ENCODE results near the gene SUMO3. TPM values are rescaled to one million over a fixed set of nuclear protein-coding genes. Genes with fewer than 3 reads are reported as not detected.

The SUMO3 gene
- total and polyA plus RNA-seq, 10 of the 15 experiments (the other 5 are each of a cell fraction or from before 2014, with no cell fraction given): 14.3 to 164 (median 89.9) TPM

- peak overlapping the region; percentile 71 for H3K27ac ChIP-seq (ENCODE audit: control insufficient read depth, insufficient read depth)
- intact Hi-C loops (cut with micrococcal nuclease; ENCODE audit: unreplicated experiment): loop anchor here (5.0 to 10.0 kb wide), 3 partner anchors 71 to 334 kb away; partner anchors contain the start of gene PTTG1IP
- 2% methylated on average over 17 of the region's 17 CpGs for WGBS (ENCODE audit: insufficient coverage, insufficient replicate concordance, low lambda C conversion rate, missing lambda C conversion rate)
- RAD21 ChIA-PET (ENCODE audit: unreplicated experiment): interaction anchor here (0.8 to 4.0 kb wide), 15 partner anchors 8 to 336 kb away, joined by 3 to 35 read pairs (median 5); partner anchors contain the start of genes PTTG1IP and SLX9
- no peak for DNase-seq (ENCODE audit: low read depth, low spot score)
- no peaks in the 10 kb centered on the region for H4K20me1 ChIP-seq (ENCODE audit: control insufficient read depth, insufficient read depth)
- peak; percentile 77 for ATAC-seq
- H2AFZ ChIP-seq (ENCODE audit: control insufficient read depth, low read depth, low read length): peak overlapping the region; percentile 89
- in situ Hi-C loops (cut with MboI): no loop called here
- SMC1A ChIA-PET (ENCODE audit: uncharacterized antibody, unreplicated experiment): interaction anchor here (0.8 to 4.8 kb wide), 14 partner anchors 12 to 330 kb away, joined by 3 to 33 read pairs (median 4); partner anchors contain the start of gene PTTG1IP
- peak overlapping the region; percentile 72 for H3K4me3 ChIP-seq
- H3K4me1 ChIP-seq (ENCODE audit: control insufficient read depth, insufficient read depth, low read length): peaks cover 12% of the 10 kb centered on the region
- peaks cover 0 to 12% of the 10 kb centered on the region in 2 experiments for H3K36me3 ChIP-seq (ENCODE audit: control insufficient read depth in 2 of 2, insufficient read depth in 2 of 2, low read length in 1 of 2)
- H3K27me3 ChIP-seq (replicated peaks in 1 of 2; ENCODE audit: control insufficient read depth in 2 of 2, insufficient read depth in 2 of 2, low read length in 1 of 2): no peaks in the 10 kb centered on the region
- H3K4me2 ChIP-seq (ENCODE audit: control insufficient read depth, insufficient read depth): peak overlapping the region; percentile 72
- CTCF ChIA-PET: interaction anchor here (0.7 to 5.0 kb wide), 28 partner anchors 8 to 337 kb away, joined by 3 to 67 read pairs (median 5); partner anchors contain the start of genes PTTG1IP, SLX9 and SUMO3
- FAIRE-seq: peak; percentile 31
- POLR2A ChIA-PET: interaction anchor here (0.8 to 2.8 kb wide), 6 partner anchors 11 to 131 kb away, joined by 3 to 15 read pairs (median 6); partner anchors contain the start of genes PTTG1IP and SUMO3
- H3K79me2 ChIP-seq (ENCODE audit: control insufficient read depth, insufficient read depth, low read length): peaks cover 60% of the 10 kb centered on the region
- peak overlapping the region; percentile 89 for H3K9ac ChIP-seq (ENCODE audit: control insufficient read depth, insufficient read depth, low read length)
- no peaks in the 10 kb centered on the region for H3K9me3 ChIP-seq (replicated peaks; ENCODE audit: control insufficient read depth, insufficient read depth, low read length)
- no TSS peak for BruUV-seq (replicated peaks)
- TF ChIP-seq FOS (IDR thresholded peaks at IDR 0.05; ENCODE audit: borderline replicate concordance, extremely low read depth, insufficient read length): no peak
- peak; percentile 35; the same call in 1 of the 2 replicates for TF ChIP-seq RAD21 (IDR thresholded peaks at IDR 0.05; ENCODE audit: insufficient read depth, low read depth, low read length)
- no peak for TF ChIP-seq CEBPB (IDR thresholded peaks at IDR 0.05; ENCODE audit: borderline replicate concordance in 1 of 2, low read depth in 2 of 2, low read length in 2 of 2)
- peak; percentile 76 for TF ChIP-seq PKNOX1 (IDR thresholded peaks at IDR 0.05)
- no peak for TF ChIP-seq BMI1 (IDR thresholded peaks at IDR 0.05; ENCODE audit: borderline replicate concordance)
- TF ChIP-seq HSF1 (IDR thresholded peaks at IDR 0.05; ENCODE audit: low read depth, low read length): no peak
- no peak for TF ChIP-seq E2F4 (IDR thresholded peaks at IDR 0.05; ENCODE audit: low read depth, low read length)
- no peak for TF ChIP-seq BCL11A (IDR thresholded peaks at IDR 0.05; ENCODE audit: low read depth, low read length)
- TF ChIP-seq CBX5 (IDR thresholded peaks at IDR 0.05; ENCODE audit: low read depth): no peak
- TF ChIP-seq YBX1 (IDR thresholded peaks at IDR 0.05): no peak
- TF ChIP-seq USF1 (IDR thresholded peaks at IDR 0.05; ENCODE audit: borderline replicate concordance, extremely low read length, insufficient read depth, low read depth, low read length): no peak
- TF ChIP-seq ZNF207 (IDR thresholded peaks at IDR 0.05; ENCODE audit: borderline replicate concordance): no peak
- TF ChIP-seq CTCF (IDR thresholded peaks at IDR 0.05 in 2 of 3, conservative IDR thresholded peaks at IDR 0.05 in 1 of 3; ENCODE audit: control insufficient read depth in 2 of 3, extremely low read depth in 1 of 3, insufficient read depth in 1 of 3, low read depth in 3 of 3, low read length in 3 of 3): peak; percentile 48 to 58 (median 55); a peak in 5 of 6 replicates
- no peak for TF ChIP-seq CBX3 (IDR thresholded peaks at IDR 0.05; ENCODE audit: borderline replicate concordance, low read depth)
- no peak for TF ChIP-seq SRF (IDR thresholded peaks at IDR 0.05; ENCODE audit: low read depth in 2 of 2, low read length in 2 of 2)
- TF ChIP-seq SMC3 (IDR thresholded peaks at IDR 0.05; ENCODE audit: borderline replicate concordance, low read length): peak; percentile 41; the same call in 1 of the 2 replicates
Observed at GRCh38 chr21:44800971-44801467, 16.8 kb downstream of the SUMO3 start.
